PFSK-1 (cell line): ENCODE results near the gene TRPM2.

ENCODE experiments used
- FOXP2 ChIP-seq: optimal IDR thresholded peaks from 2 replicates; pipeline ENCODE3; 2011; ENCODE audit warnings: borderline replicate concordance, control low read depth, inconsistent platforms; ENCODE audit not compliant: insufficient read depth; ENCODE audit errors: extremely low read length, extremely low read depth
- POLR2AphosphoS5 ChIP-seq: IDR thresholded peaks from 2 replicates; pipeline ENCODE4 v1.6.1; 2012; ENCODE audit warnings: low read depth, mild to moderate bottlenecking, control low read depth, low read length, moderate library complexity
- REST ChIP-seq, 2 experiments: IDR thresholded peaks; 2 replicates each; pipeline versions ENCODE4 v1.6.1 to v1.8.0; 2011 to 2012; ENCODE audit warnings: low read depth in 2 of 2, low read length in 2 of 2, control low read depth in 1 of 2, inconsistent platforms in 1 of 2, mild to moderate bottlenecking in 1 of 2, moderate library complexity in 1 of 2; ENCODE audit not compliant: insufficient read depth in 1 of 2
- SIN3A ChIP-seq: IDR thresholded peaks from 2 replicates; pipeline ENCODE4 v1.6.1; 2012; ENCODE audit warnings: mild to moderate bottlenecking, low read length, moderate library complexity, borderline replicate concordance; ENCODE audit not compliant: insufficient read depth
- TAF1 ChIP-seq: IDR thresholded peaks from 2 replicates; pipeline ENCODE4 v1.6.1; 2012; ENCODE audit warnings: low read length, control low read depth, borderline replicate concordance; ENCODE audit not compliant: insufficient read depth

The TRPM2 gene

GRCh38 chr21:44345495-44345894 is 7.9 kb upstream of the TRPM2 start:
- TF ChIP-seq REST (IDR thresholded peaks at IDR 0.05; ENCODE audit: insufficient read depth in 1 of 2, low read depth in 2 of 2, low read length in 2 of 2) (no peak), SIN3A (no peak), TAF1 (no peak), POLR2AphosphoS5 (no peak), FOXP2 (no peak)

- TF ChIP-seq TAF1 (no peak), FOXP2 (no peak), REST (IDR thresholded peaks at IDR 0.05; ENCODE audit: insufficient read depth in 1 of 2, low read depth in 2 of 2, low read length in 2 of 2) (no peak), SIN3A (no peak), POLR2AphosphoS5 (no peak)
Measured at GRCh38 chr21:44347911-44348451, 5.4 kb upstream of the TRPM2 start.

GRCh38 chr21:44348861-44349260 is 4.6 kb upstream of the TRPM2 start:
- TF ChIP-seq POLR2AphosphoS5: no peak
- TF ChIP-seq SIN3A: no peak
- TF ChIP-seq FOXP2: no peak
- no peak for TF ChIP-seq TAF1
- TF ChIP-seq REST (IDR thresholded peaks at IDR 0.05; ENCODE audit: insufficient read depth in 1 of 2, low read depth in 2 of 2, low read length in 2 of 2): no peak

- TF ChIP-seq FOXP2: no peak
Measured at GRCh38 chr21:44349416-44349846, 4.0 kb upstream of the TRPM2 start.

- TF ChIP-seq POLR2AphosphoS5: no peak
- no peak for TF ChIP-seq TAF1
- no peak for TF ChIP-seq SIN3A
- no peak for TF ChIP-seq REST (IDR thresholded peaks at IDR 0.05; ENCODE audit: insufficient read depth in 1 of 2, low read depth in 2 of 2, low read length in 2 of 2)
- no peak for TF ChIP-seq FOXP2
Measured at GRCh38 chr21:44349847-44350772, 3.3 kb upstream of the TRPM2 start.
